HEK293 (cell line): ENCODE results near the gene ITGB3.

Experiments
- CTCF ChIA-PET: fragments of 350-600 bp; formaldehyde crosslinking; extraction: SDS; loops from one replicate; lab custom pipeline; 2021; ENCODE audit warnings: antibody characterized with exemption; lab: Yijun Ruan, JAX
- POLR2A ChIA-PET: fragments of 300-600 bp; formaldehyde crosslinking; extraction: SDS; loops from one replicate; lab custom pipeline; 2020; ENCODE audit warnings: antibody characterized with exemption, inconsistent platforms; lab: Yijun Ruan, JAX
- H3K27ac ChIP-seq: fragments of 200-500 bp; sonication (Bioruptor generic); 2 replicates; pipeline ENCODE4 v1.5.1; 2014; ENCODE audit warnings: low read depth, low read length, control low read depth, inconsistent platforms; ENCODE audit errors: extremely low read depth
- H3K36me3 ChIP-seq, 2 experiments: fragments of 200-500 bp in 1 of 2; sonication (Bioruptor generic) in 1 of 2; 1 replicate in 1 of 2; 2 replicates in 1 of 2; pipeline ENCODE4 v1.5.1; 2014 to 2017; ENCODE audit warnings: inconsistent platforms in 2 of 2, low read length in 2 of 2; ENCODE audit not compliant: control insufficient read depth in 2 of 2, insufficient read depth in 1 of 2
- H3K4me1 ChIP-seq: fragments of 200-500 bp; sonication (Bioruptor generic); 2 replicates; pipeline ENCODE4 v1.5.1; 2014; ENCODE audit warnings: mild to moderate bottlenecking, low read length, inconsistent platforms; ENCODE audit not compliant: control insufficient read depth, insufficient read depth
- H3K4me3 ChIP-seq: 2 replicates; pipeline ENCODE4 v1.5.1; 2011; ENCODE audit warnings: low read depth, mild to moderate bottlenecking, control low read depth, low read length, moderate library complexity
- H3K9me3 ChIP-seq: fragments of 200-500 bp; sonication (Bioruptor generic); 2 replicates; pipeline ENCODE4 v1.5.1; 2014; ENCODE audit warnings: low read depth, low read length, inconsistent platforms; ENCODE audit not compliant: control insufficient read depth, insufficient read depth
- BCL11A ChIP-seq: fragments of 450-650 bp; formaldehyde crosslinking; IDR thresholded peaks from 2 replicates; pipeline ENCODE4 v1.5.1; 2016; ENCODE audit warnings: low read depth, missing biosample characterization, missing genetic modification characterization
- GLI2 ChIP-seq: fragments of 450-650 bp; formaldehyde crosslinking; IDR thresholded peaks from 2 replicates; pipeline ENCODE4; 2017; ENCODE audit warnings: missing biosample characterization, missing genetic modification characterization, low read depth, borderline replicate concordance
- KLF1 ChIP-seq: fragments of 450-650 bp; formaldehyde crosslinking; IDR thresholded peaks from 2 replicates; pipeline ENCODE4 v1.5.1; 2016; ENCODE audit warnings: missing biosample characterization, missing genetic modification characterization
- KLF9 ChIP-seq: fragments of 450-650 bp; formaldehyde crosslinking; IDR thresholded peaks from 2 replicates; pipeline ENCODE4 v1.5.1; 2016; ENCODE audit warnings: missing biosample characterization, missing genetic modification characterization, low read depth
- ZFP37 ChIP-seq: fragments of 450-650 bp; formaldehyde crosslinking; IDR thresholded peaks from 2 replicates; pipeline ENCODE4 v1.5.1; 2016; ENCODE audit warnings: missing biosample characterization, missing genetic modification characterization
- ZNF132 ChIP-seq: fragments of 450-650 bp; formaldehyde crosslinking; IDR thresholded peaks from 2 replicates; pipeline ENCODE4 v1.5.1; 2017; ENCODE audit warnings: missing biosample characterization, missing genetic modification characterization, borderline replicate concordance
- ZNF157 ChIP-seq: fragments of 450-650 bp; formaldehyde crosslinking; IDR thresholded peaks from 2 replicates; pipeline ENCODE4 v1.5.1; 2016; ENCODE audit warnings: missing biosample characterization, missing genetic modification characterization
- ZNF202 ChIP-seq: fragments of 450-650 bp; formaldehyde crosslinking; IDR thresholded peaks from 2 replicates; pipeline ENCODE4 v1.5.1; 2016; ENCODE audit warnings: missing biosample characterization, missing genetic modification characterization, borderline replicate concordance
- ZNF248 ChIP-seq: fragments of 450-650 bp; formaldehyde crosslinking; IDR thresholded peaks from 2 replicates; pipeline ENCODE4 v1.5.1; 2017; ENCODE audit warnings: missing biosample characterization, missing genetic modification characterization
- ZNF416 ChIP-seq: fragments of 450-650 bp; formaldehyde crosslinking; IDR thresholded peaks from 2 replicates; pipeline ENCODE4 v1.5.1; 2016; ENCODE audit warnings: missing biosample characterization, missing genetic modification characterization
- ZNF473 ChIP-seq: fragments of 450-650 bp; formaldehyde crosslinking; IDR thresholded peaks from 2 replicates; pipeline ENCODE4 v1.5.1; 2017; ENCODE audit warnings: missing biosample characterization, missing genetic modification characterization
- ZNF488 ChIP-seq: fragments of 450-650 bp; formaldehyde crosslinking; IDR thresholded peaks from 2 replicates; pipeline ENCODE4 v1.5.1; 2016; ENCODE audit warnings: missing biosample characterization, missing genetic modification characterization
- ZNF623 ChIP-seq: fragments of 450-650 bp; formaldehyde crosslinking; IDR thresholded peaks from 2 replicates; pipeline ENCODE4 v1.5.1; 2016; ENCODE audit warnings: missing biosample characterization, missing genetic modification characterization
- ZNF626 ChIP-seq: fragments of 450-650 bp; sonication (Bioruptor Pico); formaldehyde crosslinking; IDR thresholded peaks from 2 replicates; pipeline ENCODE4 v1.5.1; 2018; ENCODE audit warnings: missing biosample characterization, missing genetic modification characterization, inconsistent platforms
- ZNF768 ChIP-seq: fragments of 450-650 bp; formaldehyde crosslinking; IDR thresholded peaks from 2 replicates; pipeline ENCODE4 v1.5.1; 2018; ENCODE audit warnings: missing biosample characterization, mild to moderate bottlenecking, missing genetic modification characterization
- ZSCAN23 ChIP-seq: fragments of 450-650 bp; formaldehyde crosslinking; IDR thresholded peaks from 2 replicates; pipeline ENCODE4 v1.5.1; 2016; ENCODE audit warnings: missing biosample characterization, missing genetic modification characterization
- ZSCAN30 ChIP-seq: fragments of 450-650 bp; IDR thresholded peaks from 2 replicates; pipeline ENCODE4 v1.5.1; 2018; ENCODE audit warnings: missing biosample characterization, mild to moderate bottlenecking, missing genetic modification characterization, moderate library complexity
- TF ChIP-seq, protein P1 (sequence below): fragments of 450-650 bp; formaldehyde crosslinking; IDR thresholded peaks from 2 replicates; pipeline ENCODE4 v1.5.1; 2016; ENCODE audit warnings: missing biosample characterization, missing genetic modification characterization
- TF ChIP-seq, protein P2 (sequence below): fragments of 450-650 bp; formaldehyde crosslinking; IDR thresholded peaks from 2 replicates; pipeline ENCODE4 v1.5.1; 2016; ENCODE audit warnings: missing biosample characterization, missing genetic modification characterization
- TF ChIP-seq, protein P3 (sequence below): fragments of 450-650 bp; formaldehyde crosslinking; IDR thresholded peaks from 2 replicates; pipeline ENCODE4 v1.5.1; 2017; ENCODE audit warnings: missing biosample characterization, missing genetic modification characterization

Gene ITGB3

GRCh38 chr17:47316311-47316710 is 62.7 kb downstream of the ITGB3 start (continued):
- TF ChIP-seq ZNF473 (no peak), KLF9 (tag by site-specific recombination) (no peak), ZNF202 (tag by site-specific recombination) (no peak), ZSCAN23 (tag by site-specific recombination) (no peak), KLF1 (no peak), GLI2 (tag by site-specific recombination) (no peak)

DNA sequence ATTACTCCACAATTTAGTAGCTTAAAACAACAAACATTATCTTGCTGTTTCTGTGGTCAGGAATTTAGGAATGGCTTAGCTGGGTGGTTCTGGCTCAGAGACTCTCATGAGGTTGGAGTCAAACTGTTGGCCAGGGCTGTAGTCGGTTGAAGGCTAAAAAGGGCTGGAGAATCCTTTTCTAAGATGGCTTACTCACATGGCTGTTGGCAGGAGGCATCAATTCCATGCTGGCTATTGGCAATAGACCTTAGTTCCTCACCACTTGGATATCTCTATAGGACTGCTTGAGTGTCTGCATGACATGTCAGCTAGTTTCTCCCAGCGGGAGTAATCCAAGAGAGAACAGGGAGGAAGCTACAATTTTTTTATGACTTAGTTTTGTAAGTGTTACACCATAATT is 63.5 kb downstream of the ITGB3 start:
- no peaks in the 10 kb centered on the region for H3K36me3 ChIP-seq
- no peak overlapping the region for H3K4me3 ChIP-seq
- TF ChIP-seq, protein P1, sequence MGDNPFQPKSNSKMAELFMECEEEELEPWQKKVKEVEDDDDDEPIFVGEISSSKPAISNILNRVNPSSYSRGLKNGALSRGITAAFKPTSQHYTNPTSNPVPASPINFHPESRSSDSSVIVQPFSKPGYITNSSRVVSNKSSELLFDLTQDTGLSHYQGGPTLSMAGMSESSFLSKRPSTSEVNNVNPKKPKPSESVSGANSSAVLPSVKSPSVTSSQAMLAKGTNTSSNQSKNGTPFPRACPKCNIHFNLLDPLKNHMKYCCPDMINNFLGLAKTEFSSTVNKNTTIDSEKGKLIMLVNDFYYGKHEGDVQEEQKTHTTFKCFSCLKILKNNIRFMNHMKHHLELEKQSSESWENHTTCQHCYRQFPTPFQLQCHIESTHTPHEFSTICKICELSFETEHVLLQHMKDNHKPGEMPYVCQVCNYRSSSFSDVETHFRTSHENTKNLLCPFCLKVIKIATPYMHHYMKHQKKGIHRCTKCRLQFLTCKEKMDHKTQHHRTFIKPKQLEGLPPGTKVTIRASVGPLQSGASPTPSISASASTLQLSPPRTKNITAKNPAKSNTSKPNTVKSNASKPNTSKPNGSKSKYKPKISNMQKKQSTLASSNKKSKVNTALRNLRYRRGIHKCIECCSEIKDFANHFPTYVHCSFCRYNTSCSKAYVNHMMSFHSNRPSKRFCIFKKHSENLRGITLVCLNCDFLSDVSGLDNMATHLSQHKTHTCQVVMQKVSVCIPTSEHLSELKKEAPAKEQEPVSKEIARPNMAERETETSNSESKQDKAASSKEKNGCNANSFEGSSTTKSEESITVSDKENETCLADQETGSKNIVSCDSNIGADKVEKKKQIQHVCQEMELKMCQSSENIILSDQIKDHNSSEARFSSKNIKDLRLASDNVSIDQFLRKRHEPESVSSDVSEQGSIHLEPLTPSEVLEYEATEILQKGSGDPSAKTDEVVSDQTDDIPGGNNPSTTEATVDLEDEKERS (tag by site-specific recombination): no peak
- TF ChIP-seq ZNF248: no peak
- no peak for TF ChIP-seq ZFP37 (tag by site-specific recombination)
- no peak for TF ChIP-seq ZNF623 (tag by site-specific recombination)
- no peak for TF ChIP-seq BCL11A (tag by site-specific recombination)
- TF ChIP-seq, protein P2, sequence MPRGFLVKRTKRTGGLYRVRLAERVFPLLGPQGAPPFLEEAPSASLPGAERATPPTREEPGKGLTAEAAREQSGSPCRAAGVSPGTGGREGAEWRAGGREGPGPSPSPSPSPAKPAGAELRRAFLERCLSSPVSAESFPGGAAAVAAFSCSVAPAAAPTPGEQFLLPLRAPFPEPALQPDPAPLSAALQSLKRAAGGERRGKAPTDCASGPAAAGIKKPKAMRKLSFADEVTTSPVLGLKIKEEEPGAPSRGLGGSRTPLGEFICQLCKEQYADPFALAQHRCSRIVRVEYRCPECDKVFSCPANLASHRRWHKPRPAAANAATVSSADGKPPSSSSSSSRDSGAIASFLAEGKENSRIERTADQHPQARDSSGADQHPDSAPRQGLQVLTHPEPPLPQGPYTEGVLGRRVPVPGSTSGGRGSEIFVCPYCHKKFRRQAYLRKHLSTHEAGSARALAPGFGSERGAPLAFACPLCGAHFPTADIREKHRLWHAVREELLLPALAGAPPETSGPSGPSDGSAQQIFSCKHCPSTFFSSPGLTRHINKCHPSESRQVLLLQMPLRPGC (tag by site-specific recombination): no peak
- no peak for TF ChIP-seq ZNF488 (tag by site-specific recombination)
- no peak for TF ChIP-seq ZNF157 (tag by site-specific recombination)
- TF ChIP-seq ZNF416 (tag by site-specific recombination): no peak
- TF ChIP-seq ZSCAN30 (tag by site-specific recombination): no peak
- no peak for TF ChIP-seq ZNF626
- TF ChIP-seq, protein P3, sequence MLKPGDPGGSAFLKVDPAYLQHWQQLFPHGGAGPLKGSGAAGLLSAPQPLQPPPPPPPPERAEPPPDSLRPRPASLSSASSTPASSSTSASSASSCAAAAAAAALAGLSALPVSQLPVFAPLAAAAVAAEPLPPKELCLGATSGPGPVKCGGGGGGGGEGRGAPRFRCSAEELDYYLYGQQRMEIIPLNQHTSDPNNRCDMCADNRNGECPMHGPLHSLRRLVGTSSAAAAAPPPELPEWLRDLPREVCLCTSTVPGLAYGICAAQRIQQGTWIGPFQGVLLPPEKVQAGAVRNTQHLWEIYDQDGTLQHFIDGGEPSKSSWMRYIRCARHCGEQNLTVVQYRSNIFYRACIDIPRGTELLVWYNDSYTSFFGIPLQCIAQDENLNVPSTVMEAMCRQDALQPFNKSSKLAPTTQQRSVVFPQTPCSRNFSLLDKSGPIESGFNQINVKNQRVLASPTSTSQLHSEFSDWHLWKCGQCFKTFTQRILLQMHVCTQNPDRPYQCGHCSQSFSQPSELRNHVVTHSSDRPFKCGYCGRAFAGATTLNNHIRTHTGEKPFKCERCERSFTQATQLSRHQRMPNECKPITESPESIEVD (tag by site-specific recombination): no peak
- no peak for TF ChIP-seq ZNF132 (tag by site-specific recombination)
- TF ChIP-seq ZNF768 (tag by site-specific recombination): no peak
- no peaks in the 10 kb centered on the region for H3K4me1 ChIP-seq
- no peak overlapping the region for H3K27ac ChIP-seq
- ChIA-PET POLR2A (interaction anchor here (0.6 to 1.0 kb wide), 2 partner anchors 87 to 376 kb away, joined by 3 read pairs; no protein-coding TSS in a partner anchor), CTCF (interaction anchor here (0.6 to 4.7 kb wide), 8 partner anchors 10 to 298 kb away, joined by 3 to 164 read pairs (median 15); partner anchors contain the start of gene ITGB3)
- H3K9me3 ChIP-seq: no peaks in the 10 kb centered on the region
